TTC549 (cell line): ENCODE measurements around the gene ZC3H8.

Experiments
- FAIRE-seq: peaks from 2 replicates; lab custom pipeline; 2012; peaks lifted over from hg19 to GRCh38; lab: Jason Lieb, UNC

The ZC3H8 gene

GRCh38 chr2:112195167-112195766 lies 59.6 kb downstream of the ZC3H8 start:
- no peak for FAIRE-seq

GRCh38 chr2:112194482-112194881 lies 60.4 kb downstream of the ZC3H8 start:
- no peak for FAIRE-seq

- FAIRE-seq: no peak
These were observed 60.8 kb downstream of the ZC3H8 start for GRCh38 chr2:112194028-112194427.

GRCh38 chr2:112189001-112189556 lies 65.8 kb downstream of the ZC3H8 start:
- FAIRE-seq: no peak

GRCh38 chr2:112187805-112188596 lies 66.8 kb downstream of the ZC3H8 start:
- FAIRE-seq: no peak

GRCh38 chr2:112187046-112187715 lies 67.7 kb downstream of the ZC3H8 start:
- no peak for FAIRE-seq

- no peak for FAIRE-seq
These were observed 69.7 kb downstream of the ZC3H8 start for GRCh38 chr2:112185131-112185530.

- FAIRE-seq: no peak
These were observed 70.7 kb downstream of the ZC3H8 start for GRCh38 chr2:112184121-112184520.

GRCh38 chr2:112183327-112184025 lies 71.4 kb downstream of the ZC3H8 start:
- no peak for FAIRE-seq

- FAIRE-seq: no peak
These were observed 72.2 kb downstream of the ZC3H8 start for GRCh38 chr2:112182581-112183034.

- no peak for FAIRE-seq
These were observed 73.1 kb downstream of the ZC3H8 start for GRCh38 chr2:112181571-112182290.

- FAIRE-seq: no peak
These were observed 78.8 kb downstream of the ZC3H8 start for GRCh38 chr2:112175958-112176573.

GRCh38 chr2:112175333-112175732 lies 79.5 kb downstream of the ZC3H8 start:
- no peak for FAIRE-seq

GRCh38 chr2:112174383-112174782 lies 80.5 kb downstream of the ZC3H8 start:
- no peak for FAIRE-seq

- no peak for FAIRE-seq
These were observed 81.1 kb downstream of the ZC3H8 start for GRCh38 chr2:112173646-112174319.

GRCh38 chr2:112170495-112170894 lies 84.3 kb downstream of the ZC3H8 start:
- no peak for FAIRE-seq

GRCh38 chr2:112168422-112169124 lies 86.3 kb downstream of the ZC3H8 start:
- FAIRE-seq: no peak

GRCh38 chr2:112166806-112167499 lies 87.9 kb downstream of the ZC3H8 start:
- no peak for FAIRE-seq

- no peak for FAIRE-seq
These were observed 89.5 kb downstream of the ZC3H8 start for GRCh38 chr2:112165296-112165695.
